Measurements from ENCODE around the gene NOXO1.

NOXO1 gene

GRCh38 chr16:1993731-1994131 lies 12.5 kb upstream of the NOXO1 start:
- no peak for DNase-seq

DNA sequence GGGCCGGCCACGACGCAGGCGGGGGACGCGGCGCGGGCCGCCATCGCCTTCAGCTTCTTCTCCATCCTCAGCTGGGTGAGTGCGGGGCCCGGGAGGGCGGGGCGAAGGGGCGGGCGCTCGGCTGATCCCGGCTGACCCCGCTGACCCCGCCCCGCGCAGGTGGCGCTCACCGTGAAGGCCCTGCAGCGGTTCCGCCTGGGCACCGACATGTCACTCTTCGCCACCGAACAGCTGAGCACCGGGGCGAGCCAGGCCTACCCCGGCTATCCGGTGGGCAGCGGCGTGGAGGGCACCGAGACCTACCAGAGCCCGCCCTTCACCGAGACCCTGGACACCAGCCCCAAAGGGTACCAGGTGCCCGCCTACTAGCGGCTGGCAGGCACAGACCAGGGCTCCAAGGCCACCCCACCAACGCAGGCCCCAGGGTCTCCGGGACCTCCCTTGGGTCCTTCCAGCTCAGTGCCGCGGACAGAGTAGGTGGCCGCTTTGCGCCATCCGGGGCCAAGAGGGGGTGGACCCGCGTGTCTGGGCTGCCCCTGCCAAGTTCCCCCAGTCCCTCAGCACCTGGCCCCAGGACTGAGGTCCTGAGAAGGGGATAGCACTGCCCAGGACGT lies 11.5 kb upstream of the NOXO1 start:
- no peak for DNase-seq

DNA sequence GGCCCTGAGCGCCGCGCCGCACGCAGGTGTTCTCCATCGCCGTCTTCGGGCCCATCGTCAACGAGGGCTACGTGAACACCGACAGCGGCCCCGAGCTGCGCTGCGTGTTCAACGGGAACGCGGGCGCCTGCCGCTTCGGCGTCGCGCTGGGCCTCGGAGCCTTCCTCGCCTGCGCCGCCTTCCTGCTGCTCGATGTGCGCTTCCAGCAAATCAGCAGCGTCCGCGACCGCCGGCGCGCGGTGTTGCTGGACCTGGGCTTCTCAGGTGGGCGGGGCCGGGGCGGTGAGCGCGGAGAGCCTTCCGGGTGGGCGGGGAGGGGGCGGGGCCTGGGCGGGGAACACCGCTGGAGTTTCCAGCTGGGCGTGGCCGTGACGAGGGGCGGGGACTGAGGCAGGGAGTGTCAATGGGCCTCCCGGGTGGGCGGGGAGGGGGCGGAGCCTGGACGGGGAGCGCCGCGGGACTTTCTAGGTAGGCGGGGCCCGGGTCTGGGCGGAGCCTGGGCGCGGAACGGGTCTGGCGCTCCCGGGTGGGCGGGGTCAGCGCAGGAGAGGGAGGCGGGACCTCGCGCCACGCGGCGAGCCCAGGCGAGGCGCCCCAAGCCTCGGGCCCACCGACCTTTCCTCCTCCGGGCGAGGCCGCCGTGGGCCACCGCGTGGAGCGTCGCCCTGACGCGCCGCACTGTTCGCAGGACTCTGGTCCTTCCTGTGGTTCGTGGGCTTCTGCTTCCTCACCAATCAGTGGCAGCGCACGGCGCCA lies 10.9 kb upstream of the NOXO1 start:
- peak; percentile 100 for DNase-seq

GRCh38 chr16:1991588-1991947 lies 10.3 kb upstream of the NOXO1 start:
- DNase-seq, result no peak

- peak; percentile 71 for DNase-seq
Measured at GRCh38 chr16:1991135-1991551, 9.9 kb upstream of the NOXO1 start.

GRCh38 chr16:1990351-1991134 lies 9.3 kb upstream of the NOXO1 start:
- peak; percentile 58 for DNase-seq

DNA sequence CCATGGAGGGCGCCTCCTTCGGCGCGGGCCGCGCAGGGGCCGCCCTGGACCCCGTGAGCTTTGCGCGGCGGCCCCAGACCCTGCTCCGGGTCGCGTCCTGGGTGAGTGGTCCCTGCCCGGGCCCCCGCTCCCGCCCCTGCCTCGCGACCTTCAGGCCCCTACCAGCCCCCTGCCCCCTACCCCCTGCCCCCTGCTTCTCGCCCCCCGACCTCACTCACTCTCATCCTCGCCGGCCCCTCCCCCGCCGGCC lies 8.8 kb upstream of the NOXO1 start:
- no peak for DNase-seq

DNA sequence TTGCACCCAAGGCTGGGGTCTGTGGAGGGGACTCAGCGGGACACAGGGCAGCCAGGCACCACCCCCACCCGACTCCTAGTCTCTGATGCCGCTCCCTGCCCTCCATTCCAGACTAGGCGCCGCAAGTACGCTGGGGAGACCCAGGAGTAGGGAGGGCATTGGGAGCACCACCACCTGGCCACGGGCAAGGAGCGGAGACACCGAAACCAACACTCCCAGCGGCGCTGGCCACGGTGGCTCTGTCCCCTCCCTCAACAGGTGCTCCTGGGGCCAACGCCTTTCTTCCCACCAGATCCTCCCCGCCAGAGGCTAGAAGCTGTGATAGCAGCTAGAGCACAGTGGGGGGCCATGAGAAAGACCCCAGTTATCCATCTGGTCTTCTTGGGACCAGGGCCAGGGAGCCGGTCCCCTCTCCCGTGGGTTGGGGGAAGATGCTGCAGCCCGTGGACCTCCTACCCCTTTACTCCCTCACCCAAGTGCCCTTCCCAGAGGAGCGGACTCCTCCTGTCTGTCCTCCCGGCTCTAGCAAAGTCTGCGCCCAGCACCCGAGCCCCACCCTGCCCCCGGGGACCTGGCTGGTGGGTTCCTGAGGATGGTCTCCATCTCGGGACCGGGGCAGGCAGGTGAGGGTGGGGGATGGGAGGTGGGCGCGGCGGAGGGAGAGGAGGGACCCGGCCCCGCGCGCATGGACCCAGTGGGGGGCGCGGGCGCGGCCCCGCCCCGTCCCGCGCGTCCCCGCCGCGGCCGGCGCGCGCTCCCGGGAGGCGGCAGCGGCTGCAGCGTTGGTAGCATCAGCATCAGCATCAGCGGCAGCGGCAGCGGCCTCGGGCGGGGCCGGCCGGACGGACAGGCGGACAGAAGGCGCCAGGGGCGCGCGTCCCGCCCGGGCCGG lies 8.2 kb upstream of the NOXO1 start, which contains the start of gene SYNGR3:
SYNGR3 (plus strand) TSS at position 762 of the 892 bp plus-strand sequence. CDS start 133 bp downstream, outside the sequence.
- DNase-seq, result no peak

DNA sequence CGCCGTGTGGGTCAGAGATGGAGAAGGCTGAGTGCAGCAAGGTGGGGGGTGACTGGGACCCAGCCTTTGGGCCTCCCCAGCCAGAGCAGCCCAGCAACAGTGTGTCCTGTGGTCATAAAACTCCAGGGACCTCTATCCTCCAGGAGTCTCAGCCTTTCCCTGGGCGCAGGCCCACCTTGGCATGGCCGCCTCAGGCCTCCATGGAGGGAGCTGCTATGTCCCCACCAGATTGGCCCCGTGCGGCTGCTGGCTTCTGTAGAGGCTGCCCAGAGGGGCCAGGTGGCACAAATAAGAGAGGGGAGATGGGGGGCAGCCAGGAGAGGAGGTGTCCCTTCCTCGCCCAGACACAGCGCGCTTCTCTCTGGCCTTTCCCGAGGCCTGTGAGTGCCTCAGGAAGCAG lies 5.9 kb upstream of the NOXO1 start:
- no peak for DNase-seq

GRCh38 chr16:1985466-1986150 lies 4.3 kb upstream of the NOXO1 start:
- no peak for DNase-seq

- DNase-seq, result peak; percentile 52
Measured at GRCh38 chr16:1984347-1985225, 3.3 kb upstream of the NOXO1 start.

GRCh38 chr16:1983544-1984346 lies 2.5 kb upstream of the NOXO1 start, which contains the start of gene GFER:
Gene GFER (plus strand): TSS chr16:1984193. CDS start chr16:1984219, 26 bp downstream.
- DNase-seq, result peak; percentile 81

GRCh38 chr16:1982991-1983543 lies 1.8 kb upstream of the NOXO1 start:
- DNase-seq, result no peak

DNA sequence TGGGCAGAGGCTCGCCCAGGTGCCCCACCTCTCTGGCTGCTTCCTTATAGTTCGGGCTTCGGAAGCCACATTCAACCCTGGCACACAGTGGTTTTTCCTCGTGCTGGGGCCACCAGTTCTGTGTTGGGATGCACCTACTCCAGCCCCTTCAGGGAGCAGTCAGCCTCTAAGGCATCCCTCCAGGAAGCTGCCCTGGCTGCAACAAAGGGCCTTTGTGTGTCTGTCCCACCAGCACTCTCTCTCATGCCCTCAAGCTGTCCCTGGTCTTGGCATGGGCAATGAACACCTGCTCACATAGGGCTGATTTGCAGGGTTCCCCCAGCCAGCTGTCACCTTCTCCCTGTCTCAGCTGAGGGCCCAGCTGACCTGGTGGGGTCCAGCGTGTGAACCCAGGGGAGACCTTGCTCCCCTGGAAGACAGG lies 754 bp upstream of the NOXO1 start:
- DNase-seq, result no peak

GRCh38 chr16:1980770-1981087 lies 540 bp downstream of the NOXO1 start:
- DNase-seq, result no peak

DNA sequence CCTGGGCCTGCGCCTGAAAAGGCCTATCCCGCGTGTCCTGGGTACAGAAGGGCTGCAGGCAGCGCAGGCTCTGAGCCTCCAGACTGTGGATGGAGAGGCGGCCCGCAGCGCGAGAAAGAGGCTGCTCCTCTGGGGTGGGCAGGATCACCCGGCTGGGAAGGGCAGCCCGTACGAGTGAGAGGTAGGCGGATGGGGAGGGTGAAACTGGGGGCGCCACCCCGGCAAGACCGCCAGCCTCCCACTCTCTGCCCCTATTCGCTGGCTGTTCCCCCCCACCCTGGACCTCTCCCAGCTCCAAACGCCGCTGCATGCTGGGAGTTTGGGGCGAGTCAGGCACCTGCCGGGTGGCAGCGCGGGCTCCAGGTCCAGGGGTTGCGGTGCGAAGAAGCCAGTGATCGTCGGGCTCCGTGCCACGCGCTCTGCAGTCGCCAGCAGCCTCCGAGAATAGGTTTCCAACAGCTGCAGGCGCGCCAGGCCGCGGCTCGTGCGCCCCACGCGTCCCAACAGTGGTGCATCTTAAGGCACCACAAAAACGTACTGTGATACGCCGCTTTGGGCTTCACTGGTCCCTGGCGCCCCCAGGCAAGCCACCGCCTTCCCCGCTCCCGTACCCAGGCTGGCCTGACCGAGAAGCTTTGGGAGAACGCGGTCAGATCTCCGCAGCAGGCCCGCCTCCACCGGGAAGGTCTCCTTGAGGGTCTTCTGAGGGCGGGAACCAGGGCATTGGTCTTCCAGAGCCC lies 1.1 kb downstream of the NOXO1 start:
- no peak for DNase-seq

DNA sequence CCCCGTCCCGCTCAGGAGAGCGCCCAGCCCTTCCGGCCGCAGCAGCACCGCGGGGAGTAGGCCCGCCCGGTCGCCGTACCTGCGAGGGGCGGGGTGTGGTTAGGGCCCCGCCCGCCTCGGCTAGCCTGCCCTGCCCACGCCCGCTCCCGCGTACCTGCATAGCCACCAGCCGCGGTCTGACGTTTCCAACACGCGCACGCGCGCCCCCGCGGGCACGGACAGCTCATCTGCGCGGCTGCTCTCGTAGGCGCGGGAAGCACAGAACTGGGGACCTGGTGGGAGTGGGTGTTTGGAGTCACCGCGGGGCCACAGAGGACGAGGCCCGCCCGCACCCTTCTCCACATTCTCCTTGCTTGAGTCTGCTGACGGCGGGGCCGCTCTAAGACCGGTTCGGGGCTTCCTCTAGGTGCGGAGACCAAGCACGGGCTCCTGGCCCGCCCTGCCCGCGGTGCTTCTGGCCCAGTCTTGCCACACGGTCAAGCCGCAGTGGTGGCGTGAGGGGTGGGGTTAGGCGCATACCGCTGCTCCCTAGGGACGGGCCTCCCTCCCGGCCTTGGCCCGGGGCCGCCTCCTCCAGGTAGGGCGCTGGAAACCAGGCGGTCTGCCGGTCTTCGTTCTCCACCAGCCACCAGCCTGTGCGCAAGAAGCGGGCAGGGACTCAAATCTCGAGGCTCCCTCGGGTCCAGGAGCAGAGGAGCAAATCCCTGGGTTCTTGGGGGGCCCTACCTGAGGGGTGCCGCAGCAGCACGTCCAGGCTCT lies 1.8 kb downstream of the NOXO1 start:
- peak; percentile 56 for DNase-seq

DNA sequence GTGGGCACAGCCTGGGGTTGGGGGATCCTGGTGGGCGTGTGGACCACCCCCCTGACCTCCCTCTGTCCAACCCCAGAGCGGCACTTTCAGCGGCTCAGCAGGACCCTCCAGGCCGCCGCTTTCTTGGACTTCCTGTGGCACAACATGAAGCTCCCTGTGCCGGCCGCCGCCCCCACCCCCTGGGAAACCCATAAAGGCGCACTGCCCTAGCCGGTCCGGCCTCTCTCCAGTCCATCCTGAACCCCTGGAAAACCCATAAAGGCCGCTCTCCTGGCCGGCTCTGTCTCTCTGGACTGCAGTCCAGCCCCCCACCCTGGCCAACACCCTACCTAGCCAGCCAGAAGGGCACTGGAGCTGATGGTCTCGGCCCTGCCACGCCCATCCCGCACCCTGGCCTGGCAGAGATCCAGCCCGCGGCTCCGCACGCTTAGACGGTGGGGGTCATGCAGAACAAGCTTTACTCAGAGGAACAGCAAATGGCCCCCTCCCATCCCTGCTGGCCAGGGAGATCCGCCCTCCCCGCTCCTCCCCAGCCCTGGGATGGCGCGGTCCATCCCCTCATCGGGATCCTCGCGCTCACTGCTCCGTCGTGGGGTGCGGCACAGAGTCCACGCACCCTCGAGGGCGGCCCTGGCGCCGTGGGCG lies 2.7 kb downstream of the NOXO1 start:
- DNase-seq, result no peak

All from CD4-positive, alpha-beta T cell treated with Interleukin-17A for 4 hours (primary cell).